GM12878 (cell line): ENCODE data around the gene GAMT. TPM values are rescaled to one million over a fixed set of nuclear protein-coding genes. Genes with fewer than 3 reads are reported as not detected.
A peak's percentile ranks its signal among the peaks of the same experiment; 100 is the strongest.

ENCODE experiments used
- BHLHE40 ChIP-seq, 2 experiments: fragments of 450-650 bp in 1 of 2; IDR thresholded peaks; 2 replicates each; pipeline ENCODE4 v1.6.1; 2011 to 2017; ENCODE audit warnings: low read depth in 2 of 2, borderline replicate concordance in 1 of 2, improper control_type of control experiment in 1 of 2, low read length in 1 of 2, mild to moderate bottlenecking in 1 of 2
- BMI1 ChIP-seq: fragments of 450-650 bp; IDR thresholded peaks from 2 replicates; pipeline ENCODE4 v1.6.1; 2016; ENCODE audit warnings: mild to moderate bottlenecking, moderate library complexity, borderline replicate concordance
- CREB1 ChIP-seq: IDR thresholded peaks from 2 replicates; pipeline ENCODE4 v1.6.1; 2012; ENCODE audit warnings: low read depth, mild to moderate bottlenecking, inconsistent platforms
- ESRRA ChIP-seq: IDR thresholded peaks from 2 replicates; pipeline ENCODE4 v1.6.1; 2012; ENCODE audit warnings: mild to moderate bottlenecking, low read length, improper control_type of control experiment
- FOXM1 ChIP-seq: IDR thresholded peaks from 2 replicates; pipeline ENCODE4 v1.6.1; 2012; ENCODE audit warnings: low read depth, mild to moderate bottlenecking, inconsistent platforms, low read length, moderate library complexity
- GATAD2B ChIP-seq: fragments of 450-650 bp; conservative IDR thresholded peaks from 2 replicates; pipeline ENCODE4 v1.6.1; 2017; ENCODE audit warnings: low read depth, mild to moderate bottlenecking, moderate library complexity
- NR2C1 ChIP-seq: fragments of 450-650 bp; IDR thresholded peaks from 2 replicates; pipeline ENCODE4 v1.6.1; 2017; ENCODE audit warnings: antibody characterized with exemption, mild to moderate bottlenecking, moderate library complexity
- PML ChIP-seq: IDR thresholded peaks from 2 replicates; pipeline ENCODE4 v1.6.1; 2012; ENCODE audit warnings: low read length, inconsistent platforms
- RAD21 ChIP-seq: IDR thresholded peaks from 2 replicates; pipeline ENCODE4 v1.6.1; 2011; ENCODE audit warnings: mild to moderate bottlenecking, low read depth, low read length, moderate library complexity; ENCODE audit not compliant: insufficient read depth
- RELA ChIP-seq: fragments of 450-650 bp; IDR thresholded peaks from 2 replicates; pipeline ENCODE4 v1.8.0; 2014; ENCODE audit warnings: borderline replicate concordance; ENCODE audit not compliant: partially characterized antibody
- RUNX3 ChIP-seq: IDR thresholded peaks from 2 replicates; pipeline ENCODE4 v1.6.1; 2012; ENCODE audit warnings: low read length, inconsistent platforms
- SMC3 ChIP-seq: IDR thresholded peaks from 2 replicates; pipeline ENCODE4 v1.6.1; 2011; ENCODE audit warnings: low read length, improper control_type of control experiment, borderline replicate concordance
- SREBF1 ChIP-seq: IDR thresholded peaks from 2 replicates; pipeline ENCODE4 v1.6.1; 2012; ENCODE audit warnings: mild to moderate bottlenecking, low read length
- ZNF217 ChIP-seq: fragments of 450-650 bp; IDR thresholded peaks from 2 replicates; pipeline ENCODE4 v1.6.1; 2017; ENCODE audit warnings: antibody characterized with exemption, mild to moderate bottlenecking
- ZSCAN29 ChIP-seq: fragments of 450-650 bp; IDR thresholded peaks from 2 replicates; pipeline ENCODE4 v1.6.1; 2017; ENCODE audit warnings: mild to moderate bottlenecking, moderate library complexity
- polyA plus RNA-seq, 11 experiments: library from polyadenylated mRNA; depleted of rRNA in 4 of 11; unstranded in 6 of 11; stranded (reverse) in 5 of 11; fragments of >200 nt; fragmentation: Nextera tagmentation in 4 of 11; fragmentation: Illumina TruSeq in 1 of 11; extraction: Ambion mirVana in 4 of 11; extraction: Trizol in 1 of 11; gene quantifications; 1 replicate in 1 of 11; 2 replicates in 10 of 11; pipeline versions ENCODE4 v1.2.1 to v1.2.3, GENCODE V29; 2011 to 2016; ENCODE audit warnings: inconsistent platforms in 2 of 11, missing spikeins in 2 of 11, low read depth in 1 of 11
- total RNA-seq, 4 experiments: library from RNA; depleted of rRNA in 3 of 4; stranded (reverse); fragments of >200 nt in 3 of 4; fragmentation: Illumina TruSeq in 1 of 4; extraction: Trizol in 1 of 4; gene quantifications; 2 replicates each; pipeline versions ENCODE4 v1.2.1 to v1.2.3, GENCODE V29; 2013 to 2021
- TF ChIP-seq, protein P1 (sequence below): fragments of 450-650 bp; IDR thresholded peaks from 2 replicates; pipeline ENCODE4 v1.6.1; 2018; ENCODE audit warnings: mild to moderate bottlenecking, low read depth, moderate library complexity; ENCODE audit not compliant: partially characterized antibody
- TF ChIP-seq, protein P2 (sequence below): fragments of 150-350 bp; IDR thresholded peaks from 2 replicates; pipeline ENCODE4 v1.6.1; 2016; ENCODE audit warnings: low read depth, low read length
- TF ChIP-seq, protein P3 (sequence below): IDR thresholded peaks from 2 replicates; pipeline ENCODE4 v1.6.1; 2012; ENCODE audit warnings: low read depth, low read length, improper control_type of control experiment
- TF ChIP-seq, protein P4 (sequence below): fragments of 450-650 bp; conservative IDR thresholded peaks from 2 replicates; pipeline ENCODE4 v1.6.1; 2017; ENCODE audit warnings: mild to moderate bottlenecking, moderate library complexity

The GAMT gene
- total and polyA plus RNA-seq, 10 of the 15 experiments (the other 5 are each of a cell fraction or from before 2014, with no cell fraction given), result 1.6 to 131 (median 38.8) TPM

GRCh38 chr19:1445185-1445931 lies 44.0 kb upstream of the GAMT start (continued):
- TF ChIP-seq RUNX3 (peak; percentile 58; the same call in 1 of the 2 replicates), ZNF217 (0 out of 2 replicates have a peak, but pooled peaks have one; percentile 50), NR2C1 (peak; percentile 31; the same call in 1 of the 2 replicates), RAD21 (peak; percentile 55), GATAD2B (peak; percentile 76), BHLHE40 (IDR thresholded peaks at IDR 0.05; ENCODE audit: borderline replicate concordance in 1 of 2, low read depth in 2 of 2, low read length in 1 of 2) (peak; percentile 42 to 49; a peak in 2 of 4 replicates), ESRRA (no peak), SREBF1 (no peak), FOXM1 (no peak), SMC3 (peak; percentile 43; the same call in 1 of the 2 replicates), ZSCAN29 (peak; percentile 42; the same call in 1 of the 2 replicates), PML (no peak), RELA (peak; percentile 68), BMI1 (no peak), CREB1 (no peak)
- TF ChIP-seq, protein P1, sequence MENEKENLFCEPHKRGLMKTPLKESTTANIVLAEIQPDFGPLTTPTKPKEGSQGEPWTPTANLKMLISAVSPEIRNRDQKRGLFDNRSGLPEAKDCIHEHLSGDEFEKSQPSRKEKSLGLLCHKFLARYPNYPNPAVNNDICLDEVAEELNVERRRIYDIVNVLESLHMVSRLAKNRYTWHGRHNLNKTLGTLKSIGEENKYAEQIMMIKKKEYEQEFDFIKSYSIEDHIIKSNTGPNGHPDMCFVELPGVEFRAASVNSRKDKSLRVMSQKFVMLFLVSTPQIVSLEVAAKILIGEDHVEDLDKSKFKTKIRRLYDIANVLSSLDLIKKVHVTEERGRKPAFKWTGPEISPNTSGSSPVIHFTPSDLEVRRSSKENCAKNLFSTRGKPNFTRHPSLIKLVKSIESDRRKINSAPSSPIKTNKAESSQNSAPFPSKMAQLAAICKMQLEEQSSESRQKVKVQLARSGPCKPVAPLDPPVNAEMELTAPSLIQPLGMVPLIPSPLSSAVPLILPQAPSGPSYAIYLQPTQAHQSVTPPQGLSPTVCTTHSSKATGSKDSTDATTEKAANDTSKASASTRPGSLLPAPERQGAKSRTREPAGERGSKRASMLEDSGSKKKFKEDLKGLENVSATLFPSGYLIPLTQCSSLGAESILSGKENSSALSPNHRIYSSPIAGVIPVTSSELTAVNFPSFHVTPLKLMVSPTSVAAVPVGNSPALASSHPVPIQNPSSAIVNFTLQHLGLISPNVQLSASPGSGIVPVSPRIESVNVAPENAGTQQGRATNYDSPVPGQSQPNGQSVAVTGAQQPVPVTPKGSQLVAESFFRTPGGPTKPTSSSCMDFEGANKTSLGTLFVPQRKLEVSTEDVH, result no peak
- TF ChIP-seq, protein P2, sequence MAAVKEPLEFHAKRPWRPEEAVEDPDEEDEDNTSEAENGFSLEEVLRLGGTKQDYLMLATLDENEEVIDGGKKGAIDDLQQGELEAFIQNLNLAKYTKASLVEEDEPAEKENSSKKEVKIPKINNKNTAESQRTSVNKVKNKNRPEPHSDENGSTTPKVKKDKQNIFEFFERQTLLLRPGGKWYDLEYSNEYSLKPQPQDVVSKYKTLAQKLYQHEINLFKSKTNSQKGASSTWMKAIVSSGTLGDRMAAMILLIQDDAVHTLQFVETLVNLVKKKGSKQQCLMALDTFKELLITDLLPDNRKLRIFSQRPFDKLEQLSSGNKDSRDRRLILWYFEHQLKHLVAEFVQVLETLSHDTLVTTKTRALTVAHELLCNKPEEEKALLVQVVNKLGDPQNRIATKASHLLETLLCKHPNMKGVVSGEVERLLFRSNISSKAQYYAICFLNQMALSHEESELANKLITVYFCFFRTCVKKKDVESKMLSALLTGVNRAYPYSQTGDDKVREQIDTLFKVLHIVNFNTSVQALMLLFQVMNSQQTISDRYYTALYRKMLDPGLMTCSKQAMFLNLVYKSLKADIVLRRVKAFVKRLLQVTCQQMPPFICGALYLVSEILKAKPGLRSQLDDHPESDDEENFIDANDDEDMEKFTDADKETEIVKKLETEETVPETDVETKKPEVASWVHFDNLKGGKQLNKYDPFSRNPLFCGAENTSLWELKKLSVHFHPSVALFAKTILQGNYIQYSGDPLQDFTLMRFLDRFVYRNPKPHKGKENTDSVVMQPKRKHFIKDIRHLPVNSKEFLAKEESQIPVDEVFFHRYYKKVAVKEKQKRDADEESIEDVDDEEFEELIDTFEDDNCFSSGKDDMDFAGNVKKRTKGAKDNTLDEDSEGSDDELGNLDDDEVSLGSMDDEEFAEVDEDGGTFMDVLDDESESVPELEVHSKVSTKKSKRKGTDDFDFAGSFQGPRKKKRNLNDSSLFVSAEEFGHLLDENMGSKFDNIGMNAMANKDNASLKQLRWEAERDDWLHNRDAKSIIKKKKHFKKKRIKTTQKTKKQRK, result no peak
- TF ChIP-seq, protein P3, sequence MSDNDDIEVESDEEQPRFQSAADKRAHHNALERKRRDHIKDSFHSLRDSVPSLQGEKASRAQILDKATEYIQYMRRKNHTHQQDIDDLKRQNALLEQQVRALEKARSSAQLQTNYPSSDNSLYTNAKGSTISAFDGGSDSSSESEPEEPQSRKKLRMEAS, result no peak
- TF ChIP-seq, protein P4, sequence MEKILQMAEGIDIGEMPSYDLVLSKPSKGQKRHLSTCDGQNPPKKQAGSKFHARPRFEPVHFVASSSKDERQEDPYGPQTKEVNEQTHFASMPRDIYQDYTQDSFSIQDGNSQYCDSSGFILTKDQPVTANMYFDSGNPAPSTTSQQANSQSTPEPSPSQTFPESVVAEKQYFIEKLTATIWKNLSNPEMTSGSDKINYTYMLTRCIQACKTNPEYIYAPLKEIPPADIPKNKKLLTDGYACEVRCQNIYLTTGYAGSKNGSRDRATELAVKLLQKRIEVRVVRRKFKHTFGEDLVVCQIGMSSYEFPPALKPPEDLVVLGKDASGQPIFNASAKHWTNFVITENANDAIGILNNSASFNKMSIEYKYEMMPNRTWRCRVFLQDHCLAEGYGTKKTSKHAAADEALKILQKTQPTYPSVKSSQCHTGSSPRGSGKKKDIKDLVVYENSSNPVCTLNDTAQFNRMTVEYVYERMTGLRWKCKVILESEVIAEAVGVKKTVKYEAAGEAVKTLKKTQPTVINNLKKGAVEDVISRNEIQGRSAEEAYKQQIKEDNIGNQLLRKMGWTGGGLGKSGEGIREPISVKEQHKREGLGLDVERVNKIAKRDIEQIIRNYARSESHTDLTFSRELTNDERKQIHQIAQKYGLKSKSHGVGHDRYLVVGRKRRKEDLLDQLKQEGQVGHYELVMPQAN, result peak; percentile 55; the same call in 1 of the 2 replicates
